Measurements from ENCODE around the gene SGMS2. TPM values are rescaled to one million over a fixed set of nuclear protein-coding genes. Genes with fewer than 3 reads are reported as not detected.

SGMS2 gene
- total RNA-seq, 2 experiments from 2014 or later, result 0.42 to 0.46 TPM

- CTCF ChIA-PET, result no interaction called here
- Mint-ChIP-seq H3K27ac (no peak overlapping the region), H3K4me1 (no peaks in the 10 kb centered on the region), H3K9me3 (no peaks in the 10 kb centered on the region), H3K36me3 (ENCODE audit: low read depth) (no peaks in the 10 kb centered on the region), H3K4me3 (no peak overlapping the region), H3K27me3 (peaks cover 8% of the 10 kb centered on the region)
- no peak for DNase-seq
- POLR2A ChIA-PET, result no interaction called here
Observed at GRCh38 chr4:107809210-107809609, 15.5 kb upstream of the SGMS2 start.

GRCh38 chr4:107814758-107815157 is 10.0 kb upstream of the SGMS2 start:
- Mint-ChIP-seq H3K27ac (no peak overlapping the region), H3K27me3 (peaks cover 2% of the 10 kb centered on the region), H3K9me3 (no peaks in the 10 kb centered on the region), H3K4me1 (peaks cover 8% of the 10 kb centered on the region), H3K4me3 (no peak overlapping the region), H3K36me3 (ENCODE audit: low read depth) (no peaks in the 10 kb centered on the region)
- ChIA-PET POLR2A (no interaction called here), CTCF (interaction anchor here (0.6 kb wide), 1 partner anchor 160 kb away, joined by 3 read pairs; no protein-coding TSS in a partner anchor)
- no peak for DNase-seq

GRCh38 chr4:107815158-107815557 is 9.6 kb upstream of the SGMS2 start:
- H3K27me3 Mint-ChIP-seq, result peaks cover 4% of the 10 kb centered on the region
- H3K9me3 Mint-ChIP-seq, result no peaks in the 10 kb centered on the region
- no peak overlapping the region for H3K27ac Mint-ChIP-seq
- ChIA-PET CTCF (interaction anchor here (0.6 kb wide), 1 partner anchor 161 kb away, joined by 3 read pairs; no protein-coding TSS in a partner anchor), POLR2A (no interaction called here)
- H3K4me1 Mint-ChIP-seq, result peaks cover 8% of the 10 kb centered on the region
- H3K36me3 Mint-ChIP-seq (ENCODE audit: low read depth), result no peaks in the 10 kb centered on the region
- DNase-seq, result no peak
- no peak overlapping the region for H3K4me3 Mint-ChIP-seq

GRCh38 chr4:107818301-107818910 is 6.3 kb upstream of the SGMS2 start:
- ChIA-PET CTCF (no interaction called here), POLR2A (no interaction called here)
- H3K9me3 Mint-ChIP-seq, result no peaks in the 10 kb centered on the region
- no peak for DNase-seq
- no peaks in the 10 kb centered on the region for H3K36me3 Mint-ChIP-seq (ENCODE audit: low read depth)
- H3K4me3 Mint-ChIP-seq, result no peak overlapping the region
- H3K27me3 Mint-ChIP-seq, result peaks cover 15% of the 10 kb centered on the region
- no peak overlapping the region for H3K27ac Mint-ChIP-seq
- H3K4me1 Mint-ChIP-seq, result peaks cover 8% of the 10 kb centered on the region

- peak overlapping the region; percentile 82 for H3K4me3 Mint-ChIP-seq
- CTCF ChIA-PET, result no interaction called here
Observed at GRCh38 chr4:107823870-107824349, 822 bp upstream of the SGMS2 start.

GRCh38 chr4:107825072-107825824 is 516 bp downstream of the SGMS2 start:
- POLR2A ChIA-PET, result no interaction called here
- H3K27me3 Mint-ChIP-seq, result peaks cover 57% of the 10 kb centered on the region
- H3K4me1 Mint-ChIP-seq, result peaks cover 5% of the 10 kb centered on the region
- peak overlapping the region; percentile 67 for H3K4me3 Mint-ChIP-seq
- peak; percentile 7 for DNase-seq
- peak overlapping the region; percentile 65 for H3K27ac Mint-ChIP-seq
- CTCF ChIA-PET, result no interaction called here
- no peaks in the 10 kb centered on the region for H3K9me3 Mint-ChIP-seq
- no peaks in the 10 kb centered on the region for H3K36me3 Mint-ChIP-seq (ENCODE audit: low read depth)

More at GRCh38 chr4:107823870-107824349, 822 bp upstream of the SGMS2 start:
- H3K36me3 Mint-ChIP-seq (ENCODE audit: low read depth), result no peaks in the 10 kb centered on the region
- peaks cover 55% of the 10 kb centered on the region for H3K27me3 Mint-ChIP-seq
- no peaks in the 10 kb centered on the region for H3K9me3 Mint-ChIP-seq
- peaks cover 5% of the 10 kb centered on the region for H3K4me1 Mint-ChIP-seq
- DNase-seq, result no peak
- no peak overlapping the region for H3K27ac Mint-ChIP-seq
- POLR2A ChIA-PET, result no interaction called here

GRCh38 chr4:107826421-107826980 is 1.8 kb downstream of the SGMS2 start:
- CTCF ChIA-PET, result interaction anchor here (1.1 kb wide), 1 partner anchor 73 kb away, joined by 3 read pairs; no protein-coding TSS in a partner anchor
- Mint-ChIP-seq H3K4me1 (peaks cover 5% of the 10 kb centered on the region), H3K27me3 (peaks cover 56% of the 10 kb centered on the region), H3K4me3 (no peak overlapping the region), H3K27ac (no peak overlapping the region), H3K9me3 (no peaks in the 10 kb centered on the region), H3K36me3 (ENCODE audit: low read depth) (no peaks in the 10 kb centered on the region)
- no peak for DNase-seq
- POLR2A ChIA-PET, result no interaction called here

- Mint-ChIP-seq H3K9me3 (no peaks in the 10 kb centered on the region), H3K27ac (no peak overlapping the region), H3K4me3 (no peak overlapping the region), H3K27me3 (peaks cover 48% of the 10 kb centered on the region), H3K4me1 (peaks cover 5% of the 10 kb centered on the region), H3K36me3 (ENCODE audit: low read depth) (no peaks in the 10 kb centered on the region)
- ChIA-PET POLR2A (no interaction called here), CTCF (no interaction called here)
- no peak for DNase-seq
Observed at GRCh38 chr4:107828315-107829090, 3.8 kb downstream of the SGMS2 start.

GRCh38 chr4:107831140-107831539 is 6.4 kb downstream of the SGMS2 start:
- Mint-ChIP-seq H3K9me3 (no peaks in the 10 kb centered on the region), H3K4me1 (no peaks in the 10 kb centered on the region), H3K27me3 (peaks cover 27% of the 10 kb centered on the region), H3K36me3 (ENCODE audit: low read depth) (no peaks in the 10 kb centered on the region), H3K27ac (no peak overlapping the region), H3K4me3 (no peak overlapping the region)
- no peak for DNase-seq
- CTCF ChIA-PET, result no interaction called here
- POLR2A ChIA-PET, result no interaction called here

GRCh38 chr4:107832275-107832807 is 7.6 kb downstream of the SGMS2 start:
- Mint-ChIP-seq H3K36me3 (ENCODE audit: low read depth) (no peaks in the 10 kb centered on the region), H3K27me3 (peaks cover 15% of the 10 kb centered on the region), H3K4me3 (no peak overlapping the region), H3K27ac (no peak overlapping the region), H3K4me1 (no peaks in the 10 kb centered on the region), H3K9me3 (no peaks in the 10 kb centered on the region)
- ChIA-PET POLR2A (no interaction called here), CTCF (no interaction called here)
- DNase-seq, result no peak

- CTCF ChIA-PET, result interaction anchor here (0.6 kb wide), 1 partner anchor 21 kb away, joined by 3 read pairs; no protein-coding TSS in a partner anchor
- POLR2A ChIA-PET, result no interaction called here
- H3K9me3 Mint-ChIP-seq, result no peaks in the 10 kb centered on the region
- H3K27me3 Mint-ChIP-seq, result peaks cover 9% of the 10 kb centered on the region
- no peak overlapping the region for H3K27ac Mint-ChIP-seq
- H3K36me3 Mint-ChIP-seq (ENCODE audit: low read depth), result no peaks in the 10 kb centered on the region
- H3K4me3 Mint-ChIP-seq, result no peak overlapping the region
- no peak for DNase-seq
- H3K4me1 Mint-ChIP-seq, result no peaks in the 10 kb centered on the region
Observed at GRCh38 chr4:107834241-107834794, 9.6 kb downstream of the SGMS2 start.

- Mint-ChIP-seq H3K36me3 (ENCODE audit: low read depth) (no peaks in the 10 kb centered on the region), H3K9me3 (no peaks in the 10 kb centered on the region), H3K4me1 (no peaks in the 10 kb centered on the region), H3K4me3 (no peak overlapping the region), H3K27me3 (peaks cover 7% of the 10 kb centered on the region), H3K27ac (no peak overlapping the region)
- CTCF ChIA-PET, result interaction anchor here (1.2 kb wide), 1 partner anchor 10 kb away, joined by 3 read pairs; no protein-coding TSS in a partner anchor
- no peak for DNase-seq
- POLR2A ChIA-PET, result no interaction called here
Observed at GRCh38 chr4:107835406-107835805, 10.7 kb downstream of the SGMS2 start.
